AG04449 (cell line): ENCODE results near the gene MRPL43.
"Not testable (repeated sequence)": the region's sequence is repeated elsewhere in the genome, so short reads cannot be mapped to it uniquely, and the experiment has no call there.

Experiments
- CTCF ChIA-PET: fragments of 350-600 bp; formaldehyde crosslinking; extraction: SDS; loops from one replicate; lab custom pipeline; 2021; ENCODE audit warnings: antibody characterized with exemption; lab: Yijun Ruan, JAX
- POLR2A ChIA-PET: fragments of 400-600, 350-600 bp; formaldehyde crosslinking; extraction: SDS; loops from one replicate; lab custom pipeline; 2020; ENCODE audit warnings: antibody characterized with exemption, inconsistent platforms; lab: Yijun Ruan, JAX
- DNase-seq: peaks from one replicate; pipeline ENCODE4 v3.0.0-alpha.2; 2010; ENCODE audit warnings: low read depth, low spot score
- H3K4me3 ChIP-seq: 2 replicates; pipeline ENCODE4 v1.5.1; 2011; ENCODE audit warnings: low read depth, mild to moderate bottlenecking, control low read depth, low read length
- CTCF ChIP-seq: IDR thresholded peaks from one replicate; pipeline ENCODE4 v1.5.1; 2011; ENCODE audit warnings: mild to moderate bottlenecking, moderate library complexity, low read length, control low read depth, inconsistent platforms; ENCODE audit not compliant: insufficient read depth; ENCODE audit errors: missing control alignments

Gene MRPL43

DNA sequence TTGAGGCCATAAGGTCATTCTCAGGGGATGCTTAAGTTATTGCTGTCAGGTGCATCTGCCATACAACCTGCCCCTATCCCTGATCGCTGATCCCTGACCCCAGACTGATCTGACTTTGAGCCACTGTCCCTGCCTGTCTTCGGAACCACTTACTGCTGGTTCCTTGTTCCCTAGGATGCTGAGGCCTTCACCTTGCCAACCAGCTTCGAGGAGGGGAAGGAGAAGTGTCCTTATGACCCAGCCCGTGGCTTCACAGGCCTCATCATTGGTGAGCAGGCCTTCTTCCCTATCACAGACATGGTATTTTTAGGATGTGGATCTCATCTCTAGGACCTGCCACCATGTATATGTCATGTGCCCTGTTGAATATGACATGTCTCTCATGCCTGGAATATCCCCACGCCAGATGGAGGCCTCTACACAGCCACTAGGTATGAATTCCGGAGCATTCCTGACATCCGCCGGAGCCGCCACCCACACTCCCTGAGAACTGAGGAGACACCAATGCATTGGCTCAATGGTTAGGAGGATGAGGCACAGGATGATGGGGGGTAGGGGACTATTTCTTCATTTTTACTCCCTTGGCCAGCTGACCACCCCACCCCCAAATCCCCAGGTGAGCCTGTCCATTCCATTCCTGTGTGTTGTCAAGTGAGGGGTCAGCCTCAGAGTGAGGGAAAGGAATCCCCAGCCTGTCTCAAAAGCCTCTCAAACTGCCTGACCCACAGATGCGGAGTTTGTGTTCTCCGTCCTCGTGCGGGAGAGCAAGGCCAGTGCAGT lies 9.0 kb downstream of the MRPL43 start:
- no peak for TF ChIP-seq CTCF
- no peak overlapping the region for H3K4me3 ChIP-seq
- ChIA-PET POLR2A (no interaction called here), CTCF (interaction anchor here (0.9 kb wide), 1 partner anchor 36 kb away, joined by 3 read pairs; no protein-coding TSS in a partner anchor)
- no peak for DNase-seq

DNA sequence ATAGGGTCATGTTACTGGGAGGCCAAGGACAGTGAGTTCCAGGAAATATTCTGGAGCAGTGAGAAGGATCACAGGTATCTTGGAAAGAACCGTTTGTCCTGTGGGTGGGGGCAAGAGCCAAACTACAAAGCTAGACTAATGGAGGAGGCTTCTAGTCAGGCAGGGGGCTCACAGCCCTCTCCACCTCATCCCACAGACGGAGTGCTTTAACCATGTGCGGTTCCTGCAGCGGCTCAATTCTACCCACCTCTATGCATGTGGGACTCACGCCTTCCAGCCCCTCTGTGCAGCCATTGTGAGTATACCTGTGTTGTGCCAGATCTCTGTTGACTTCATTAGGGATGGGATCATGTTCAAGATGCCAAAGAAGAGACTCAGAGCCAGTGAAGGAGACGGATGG lies 9.9 kb downstream of the MRPL43 start:
- ChIA-PET CTCF (interaction anchor here (0.7 to 1.3 kb wide), 4 partner anchors 9 to 21 kb away, joined by 3 to 5 read pairs (median 4); no protein-coding TSS in a partner anchor), POLR2A (no interaction called here)
- no peak overlapping the region for H3K4me3 ChIP-seq
- TF ChIP-seq CTCF: no peak
- DNase-seq: no peak

- ChIA-PET CTCF (interaction anchor here (0.7 to 1.3 kb wide), 5 partner anchors 8 to 37 kb away, joined by 3 to 5 read pairs (median 3); no protein-coding TSS in a partner anchor), POLR2A (no interaction called here)
- H3K4me3 ChIP-seq: no peak overlapping the region
- no peak for TF ChIP-seq CTCF
- no peak for DNase-seq
Measured at GRCh38 chr10:100976906-100977305, 10.4 kb downstream of the MRPL43 start.

DNA sequence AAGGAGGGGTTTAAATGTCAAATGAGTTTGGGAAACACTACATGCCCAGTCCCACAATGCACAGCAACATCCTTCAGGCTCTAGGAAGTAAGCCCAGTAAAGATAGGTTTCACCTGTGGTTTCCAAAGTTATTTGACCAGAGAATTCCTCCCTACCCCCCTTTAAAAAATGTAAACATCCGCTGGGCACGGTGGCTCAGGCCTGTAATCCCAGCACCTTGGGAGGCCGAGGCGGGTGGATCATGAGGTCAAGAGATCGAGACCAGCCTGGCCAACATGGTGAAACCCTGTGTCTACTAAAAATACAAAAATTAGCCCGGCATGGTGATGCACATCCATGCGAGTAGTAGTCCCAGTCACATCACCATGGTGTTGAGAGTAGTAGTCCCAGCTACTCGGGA lies 11.9 kb downstream of the MRPL43 start:
- CTCF ChIA-PET: interaction anchor here (1.0 to 1.7 kb wide), 6 partner anchors 9 to 43 kb away, joined by 3 to 6 read pairs (median 4); no protein-coding TSS in a partner anchor
- DNase-seq: not testable (repeated sequence)

GRCh38 chr10:100972904-100973535 lies 14.3 kb downstream of the MRPL43 start:
- CTCF ChIA-PET: interaction anchor here (1.1 to 2.4 kb wide), 3 partner anchors 17 to 26 kb away, joined by 3 to 8 read pairs (median 5); partner anchors contain the start of gene LZTS2
- POLR2A ChIA-PET: no interaction called here
- TF ChIP-seq CTCF: no peak
- H3K4me3 ChIP-seq: no peak overlapping the region
- DNase-seq: no peak

More for the DNA sequence above, 11.9 kb downstream of the MRPL43 start:
- POLR2A ChIA-PET: interaction anchor here (0.8 to 1.1 kb wide), 2 partner anchors 12 to 40 kb away, joined by 4 read pairs; partner anchors contain the start of genes MRPL43 and TWNK
- H3K4me3 ChIP-seq: not testable (repeated sequence)

GRCh38 chr10:100972115-100972903 lies 15.0 kb downstream of the MRPL43 start:
- H3K4me3 ChIP-seq: no peak overlapping the region
- ChIA-PET POLR2A (no interaction called here), CTCF (interaction anchor here (1.2 to 2.4 kb wide), 4 partner anchors 16 to 42 kb away, joined by 4 to 8 read pairs (median 5); partner anchors contain the start of gene LZTS2)
- no peak for DNase-seq
- no peak for TF ChIP-seq CTCF
